MM.1S (cell line): ENCODE measurements around the gene ADIPOR1.
A peak's percentile ranks its signal among the peaks of the same experiment; 100 is the strongest.

Experiments used
- DNase-seq: peaks from one replicate; pipeline ENCODE4 v3.0.0-alpha.2; 2015
- H2AFZ ChIP-seq: fragments of 300-600 bp; sonication (generic); 2 replicates; pipeline ENCODE4 v1.6.0; 2016; ENCODE audit warnings: antibody characterized with exemption, low read length
- H3F3A ChIP-seq: fragments of 300-600 bp; sonication (generic); 2 replicates; pipeline ENCODE4 v1.6.1; 2016; ENCODE audit warnings: mild to moderate bottlenecking, antibody characterized with exemption, low read length, moderate library complexity, mixed read lengths; ENCODE audit not compliant: insufficient read depth
- H3K27ac ChIP-seq: fragments of 300-600 bp; sonication (generic); 2 replicates; pipeline ENCODE4 v1.5.1; 2016; ENCODE audit warnings: mild to moderate bottlenecking, low read length
- H3K27me3 ChIP-seq: fragments of 300-600 bp; sonication (generic); replicated peaks from 2 replicates; pipeline ENCODE4 v1.6.0; 2016; ENCODE audit warnings: low read length; ENCODE audit not compliant: insufficient read depth
- H3K36me3 ChIP-seq: fragments of 300-600 bp; sonication (generic); replicated peaks from 2 replicates; pipeline ENCODE4 v1.6.1; 2016; ENCODE audit warnings: mild to moderate bottlenecking, low read length, mixed read lengths; ENCODE audit not compliant: insufficient read depth
- H3K4me1 ChIP-seq: fragments of 300-600 bp; sonication (generic); 2 replicates; pipeline ENCODE4 v1.6.1; 2016; ENCODE audit warnings: low read length, mixed read lengths
- H3K4me2 ChIP-seq: fragments of 300-600 bp; sonication (generic); 2 replicates; pipeline ENCODE4 v1.6.0; 2016; ENCODE audit warnings: low read depth, low read length
- H3K4me3 ChIP-seq: fragments of 300-600 bp; sonication (generic); 2 replicates; pipeline ENCODE4 v1.5.1; 2016; ENCODE audit warnings: low read length, mixed read lengths
- H3K79me2 ChIP-seq: fragments of 300-600 bp; sonication (generic); 2 replicates; pipeline ENCODE4 v1.6.1; 2016; ENCODE audit warnings: mixed run types, low read length, mixed read lengths
- H3K9ac ChIP-seq: fragments of 300-600 bp; sonication (generic); 2 replicates; pipeline ENCODE4 v1.6.1; 2016; ENCODE audit warnings: low read length, mixed read lengths
- H3K9me2 ChIP-seq: fragments of 300-600 bp; sonication (generic); replicated peaks from 2 replicates; pipeline ENCODE4 v1.6.1; 2016; ENCODE audit warnings: mild to moderate bottlenecking, low read length, mixed read lengths; ENCODE audit not compliant: insufficient read depth
- H3K9me3 ChIP-seq: fragments of 300-600 bp; sonication (generic); replicated peaks from 2 replicates; pipeline ENCODE4 v1.6.1; 2016; ENCODE audit warnings: mild to moderate bottlenecking, low read length, mixed read lengths; ENCODE audit not compliant: insufficient read depth
- H4K20me1 ChIP-seq: fragments of 300-600 bp; sonication (generic); 2 replicates; pipeline ENCODE4 v1.6.1; 2016; ENCODE audit warnings: mild to moderate bottlenecking, low read length, moderate library complexity, mixed read lengths; ENCODE audit not compliant: insufficient read depth
- EZH2 ChIP-seq: fragments of 300-600 bp; sonication (generic); optimal IDR thresholded peaks from 2 replicates; pipeline ENCODE3; 2017; ENCODE audit warnings: low read depth, mild to moderate bottlenecking, antibody characterized with exemption, low read length, mixed read lengths
- EZH2phosphoT487 ChIP-seq: fragments of 300-600 bp; sonication (generic); IDR thresholded peaks from 2 replicates; pipeline ENCODE4 v1.6.1; 2018; ENCODE audit warnings: antibody characterized with exemption, low read length
- TF ChIP-seq, protein P1 (sequence below): fragments of 300-600 bp; sonication (generic); IDR thresholded peaks from 2 replicates; pipeline ENCODE4 v1.5.1; 2016; ENCODE audit warnings: antibody characterized with exemption, low read length, mixed read lengths

The ADIPOR1 gene

DNA sequence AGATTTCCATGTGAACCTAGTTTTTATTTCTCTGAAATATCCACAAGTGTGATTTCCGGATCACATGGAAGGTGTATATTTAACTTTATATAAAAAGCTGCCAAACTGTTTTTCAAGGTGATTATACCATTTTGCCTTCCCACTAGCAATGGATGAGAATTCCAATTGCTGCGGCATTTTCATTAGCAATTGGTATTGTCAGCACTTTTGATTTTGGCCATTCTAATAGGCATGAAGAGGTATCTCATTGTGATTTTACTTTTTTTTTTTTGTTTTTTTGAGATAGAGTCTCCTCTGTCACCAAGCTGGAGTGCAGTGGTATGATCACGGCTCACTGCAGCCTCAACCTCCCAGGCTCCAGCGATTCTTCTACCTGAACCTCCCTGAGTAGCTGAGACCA is 13.9 kb upstream of the ADIPOR1 start:
- no peak overlapping the region for H3K4me3 ChIP-seq
- no peak overlapping the region for H3K27ac ChIP-seq
- H3K9me2 ChIP-seq: no peaks in the 10 kb centered on the region
- DNase-seq: no peak
- no peaks in the 10 kb centered on the region for H3K9me3 ChIP-seq
- H3K36me3 ChIP-seq: no peaks in the 10 kb centered on the region
- H3K4me1 ChIP-seq: peaks cover 17% of the 10 kb centered on the region
- no peak for TF ChIP-seq EZH2
- TF ChIP-seq, protein P1, sequence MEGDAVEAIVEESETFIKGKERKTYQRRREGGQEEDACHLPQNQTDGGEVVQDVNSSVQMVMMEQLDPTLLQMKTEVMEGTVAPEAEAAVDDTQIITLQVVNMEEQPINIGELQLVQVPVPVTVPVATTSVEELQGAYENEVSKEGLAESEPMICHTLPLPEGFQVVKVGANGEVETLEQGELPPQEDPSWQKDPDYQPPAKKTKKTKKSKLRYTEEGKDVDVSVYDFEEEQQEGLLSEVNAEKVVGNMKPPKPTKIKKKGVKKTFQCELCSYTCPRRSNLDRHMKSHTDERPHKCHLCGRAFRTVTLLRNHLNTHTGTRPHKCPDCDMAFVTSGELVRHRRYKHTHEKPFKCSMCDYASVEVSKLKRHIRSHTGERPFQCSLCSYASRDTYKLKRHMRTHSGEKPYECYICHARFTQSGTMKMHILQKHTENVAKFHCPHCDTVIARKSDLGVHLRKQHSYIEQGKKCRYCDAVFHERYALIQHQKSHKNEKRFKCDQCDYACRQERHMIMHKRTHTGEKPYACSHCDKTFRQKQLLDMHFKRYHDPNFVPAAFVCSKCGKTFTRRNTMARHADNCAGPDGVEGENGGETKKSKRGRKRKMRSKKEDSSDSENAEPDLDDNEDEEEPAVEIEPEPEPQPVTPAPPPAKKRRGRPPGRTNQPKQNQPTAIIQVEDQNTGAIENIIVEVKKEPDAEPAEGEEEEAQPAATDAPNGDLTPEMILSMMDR: no peak
- no peak overlapping the region for H3K9ac ChIP-seq
- H3F3A ChIP-seq: no peaks in the 10 kb centered on the region; the same call in 1 of the 2 replicates
- no peaks in the 10 kb centered on the region for H3K79me2 ChIP-seq
- no peak overlapping the region for H3K4me2 ChIP-seq
- no peaks in the 10 kb centered on the region for H4K20me1 ChIP-seq
- H2AFZ ChIP-seq: no peak overlapping the region
- no peaks in the 10 kb centered on the region for H3K27me3 ChIP-seq

DNA sequence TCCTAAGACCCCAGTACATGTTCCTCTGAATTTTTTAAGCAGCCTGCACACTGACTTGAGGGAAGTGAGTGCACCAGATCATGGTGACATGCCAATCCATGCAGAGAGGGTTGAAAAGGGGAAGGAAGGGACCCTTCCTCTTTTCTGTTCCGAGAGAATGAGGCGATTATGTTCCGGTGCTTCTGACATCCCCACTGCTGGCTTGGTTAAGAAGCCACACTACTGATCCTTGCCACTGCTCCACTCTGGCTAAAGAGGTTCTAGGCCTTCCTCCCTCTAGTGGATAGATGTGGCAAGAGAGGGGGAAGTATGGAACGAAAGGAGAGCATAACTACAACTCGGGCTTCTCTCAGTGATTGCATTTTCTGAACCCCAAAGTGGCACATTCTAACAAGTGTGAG is 10.8 kb upstream of the ADIPOR1 start:
- Histone ChIP-seq H3K4me1 (peaks cover 26% of the 10 kb centered on the region), H2AFZ (peak overlapping the region; percentile 50), H3K9me2 (no peaks in the 10 kb centered on the region), H3K27ac (no peak overlapping the region), H3K9ac (no peak overlapping the region), H3K27me3 (no peaks in the 10 kb centered on the region), H3K36me3 (no peaks in the 10 kb centered on the region), H3K4me2 (peak overlapping the region; percentile 20), H4K20me1 (no peaks in the 10 kb centered on the region), H3K4me3 (no peak overlapping the region), H3F3A (no peaks in the 10 kb centered on the region; the same call in 1 of the 2 replicates), H3K79me2 (peaks cover 14% of the 10 kb centered on the region), H3K9me3 (no peaks in the 10 kb centered on the region)
- peak; percentile 85 for DNase-seq
- TF ChIP-seq, protein P1: peak; percentile 91
- no peak for TF ChIP-seq EZH2phosphoT487

DNA sequence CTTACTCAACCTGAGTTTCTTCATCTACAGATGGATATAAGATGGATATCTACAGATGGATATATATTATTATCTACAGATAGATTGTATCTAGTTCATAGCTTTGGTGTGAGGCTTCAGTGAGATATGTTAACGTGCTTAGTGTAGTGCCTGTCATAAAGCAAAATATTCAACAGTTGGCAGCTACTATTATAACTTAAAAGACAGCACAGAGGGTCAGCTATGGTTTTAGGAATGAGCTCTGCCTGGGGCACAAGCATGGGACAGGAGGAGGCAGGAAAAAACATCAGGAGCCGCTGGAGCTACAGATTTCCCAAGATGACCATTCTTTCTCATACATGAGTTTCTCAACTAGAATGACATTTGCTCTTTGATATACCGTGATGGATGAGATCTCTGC is 10.2 kb upstream of the ADIPOR1 start:
- Histone ChIP-seq H3K27me3 (no peaks in the 10 kb centered on the region), H3K9ac (no peak overlapping the region), H4K20me1 (no peaks in the 10 kb centered on the region), H3K4me3 (peak overlapping the region; percentile 59; the same call in 1 of the 2 replicates), H3K79me2 (peaks cover 14% of the 10 kb centered on the region), H3K4me1 (peaks cover 26% of the 10 kb centered on the region), H3K9me2 (no peaks in the 10 kb centered on the region), H3K4me2 (peak overlapping the region; percentile 79; the same call in 1 of the 2 replicates), H3K9me3 (no peaks in the 10 kb centered on the region), H3K27ac (no peak overlapping the region), H2AFZ (peak overlapping the region; percentile 93; the same call in 1 of the 2 replicates), H3K36me3 (no peaks in the 10 kb centered on the region), H3F3A (no peaks in the 10 kb centered on the region; the same call in 1 of the 2 replicates)
- TF ChIP-seq, protein P1: no peak
- TF ChIP-seq EZH2phosphoT487 (no peak), EZH2 (no peak)
- no peak for DNase-seq
